ENCODE data around the gene KRTAP2-2. TPM values are rescaled to one million over a fixed set of nuclear protein-coding genes. Genes with fewer than 3 reads are reported as not detected.

KRTAP2-2 gene
- total and polyA plus RNA-seq, 2 of the 4 experiments (the other 2 are of a cell fraction) = 0.17 TPM; not detected in 1

DNA sequence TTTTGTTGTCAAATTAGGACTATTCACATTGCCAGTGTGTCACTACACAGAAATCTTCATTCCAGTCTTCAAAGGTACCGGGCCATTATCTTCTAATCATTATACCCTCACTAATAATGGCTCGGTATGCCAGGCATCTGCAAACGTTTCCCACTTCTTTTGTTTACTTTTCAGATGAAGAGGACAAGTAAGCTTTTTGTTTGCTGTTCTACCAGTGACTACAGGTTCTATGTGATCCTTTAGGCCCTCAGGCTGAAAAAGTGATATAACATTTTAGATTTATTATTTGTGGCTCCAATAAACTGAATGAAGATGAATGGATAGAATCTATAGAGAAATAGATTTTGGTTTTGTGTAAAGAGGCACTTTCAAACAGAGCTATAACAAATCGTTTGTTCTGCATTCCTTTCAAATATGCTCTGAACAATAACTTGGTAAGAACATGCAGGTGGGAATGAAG is 45.7 kb downstream of the KRTAP2-2 start:
- H3K27ac ChIP-seq (ENCODE audit: insufficient read depth, low read length) = no peak overlapping the region
- no peak overlapping the region for H3K18ac ChIP-seq (ENCODE audit: low read depth, low read length)
- CTCF ChIA-PET = interaction anchor here (0.6 to 0.9 kb wide), 2 partner anchors 11 to 18 kb away, joined by 3 to 6 read pairs; no protein-coding TSS in a partner anchor
- no peaks in the 10 kb centered on the region for H3K9me3 ChIP-seq (ENCODE audit: control insufficient read depth, insufficient read depth, low read length)
- H2AK5ac ChIP-seq (ENCODE audit: low read depth, low read length) = no peak overlapping the region
- H3K9me1 ChIP-seq (ENCODE audit: insufficient read depth, low read length) = no peaks in the 10 kb centered on the region; the same call in 1 of the 2 replicates
- peaks cover 1% of the 10 kb centered on the region; the same call in 1 of the 2 replicates for H3K4me1 ChIP-seq (ENCODE audit: control insufficient read depth, insufficient read depth, low read length)
- ATAC-seq (ENCODE audit: low read depth) (no peak), DNase-seq (no peak)
- no peak overlapping the region for H3K56ac ChIP-seq (ENCODE audit: extremely low read depth, insufficient read depth, low read length)
- H3K4me2 ChIP-seq (ENCODE audit: low read depth, low read length) = no peak overlapping the region
- TF ChIP-seq SMC3 (IDR thresholded peaks at IDR 0.05; ENCODE audit: low read depth, low read length) = no peak
- no peak for TF ChIP-seq RCOR1 (IDR thresholded peaks at IDR 0.05; ENCODE audit: insufficient replicate concordance, low read length)
- no peak for TF ChIP-seq USF2 (IDR thresholded peaks at IDR 0.05; ENCODE audit: low read depth, low read length)
- no peak for TF ChIP-seq CTCF (conservative IDR thresholded peaks at IDR 0.05; ENCODE audit: low read depth, low read length)
- TF ChIP-seq NFE2L2 (IDR thresholded peaks at IDR 0.05; ENCODE audit: low read depth, low read length) = no peak
- TF ChIP-seq FOS (IDR thresholded peaks at IDR 0.05; ENCODE audit: low read depth, low read length) = no peak
- H3K27me3 ChIP-seq (ENCODE audit: control insufficient read depth, insufficient read depth, low read length) = no peaks in the 10 kb centered on the region
- no peak overlapping the region for H3K9ac ChIP-seq (ENCODE audit: low read depth, low read length)
- H3K23ac ChIP-seq (ENCODE audit: low read depth, low read length) = no peak overlapping the region
- H3K36me3 ChIP-seq (ENCODE audit: control insufficient read depth, insufficient read depth, low read length) = no peaks in the 10 kb centered on the region
- H3K4ac ChIP-seq (ENCODE audit: low read depth, low read length) = no peak overlapping the region
- in situ Hi-C loops (cut with MboI; ENCODE audit: low sequenced_read_pairs) = no loop called here
- H4K91ac ChIP-seq (ENCODE audit: insufficient read depth, low read depth, low read length) = no peak overlapping the region
- WGBS, 2 experiments (ENCODE audit: extremely low coverage in 2 of 2, insufficient read length in 1 of 2) = no CpG with 5 or more reads among the region's 4 CpGs
- H4K8ac ChIP-seq (ENCODE audit: low read depth in 2 of 2, low read length in 2 of 2) = no peak overlapping the region
- H2BK15ac ChIP-seq (ENCODE audit: low read depth, low read length) = no peak overlapping the region
- H4K20me1 ChIP-seq (ENCODE audit: insufficient read depth, low read length) = no peaks in the 10 kb centered on the region
- dilution Hi-C loops (cut with HindIII; ENCODE audit: low sequenced_read_pairs, unreplicated experiment) = no loop called here
- H3K4me3 ChIP-seq (ENCODE audit: insufficient read depth, low read depth, low read length) = no peak overlapping the region
- no peak overlapping the region for H4K5ac ChIP-seq (ENCODE audit: low read depth, low read length)
- H2BK20ac ChIP-seq (ENCODE audit: low read depth, low read length) = no peak overlapping the region
- no peak overlapping the region for H2AFZ ChIP-seq (replicated peaks; ENCODE audit: low read length, poor library complexity)
- BruUV-seq (replicated peaks) = no TSS peak
- POLR2A ChIA-PET (ENCODE audit: unreplicated experiment) = no interaction called here
- H2BK120ac ChIP-seq (ENCODE audit: low read depth, low read length) = no peak overlapping the region
- H3K14ac ChIP-seq (replicated peaks; ENCODE audit: low read depth, low read length) = no peak overlapping the region
- H2BK5ac ChIP-seq (ENCODE audit: low read depth, low read length, poor library complexity, severe bottlenecking) = no peak overlapping the region
- intact Hi-C loops (cut with micrococcal nuclease) = no loop called here
- no peaks in the 10 kb centered on the region for H3K79me1 ChIP-seq (ENCODE audit: low read depth in 1 of 2, low read length in 2 of 2)
- H2AK9ac ChIP-seq (replicated peaks; ENCODE audit: low read depth, low read length, poor library complexity) = no peak overlapping the region

All from IMR-90 (cell line).